AG09319 (cell line): ENCODE measurements around the gene BRIP1.

Experiments used
- DNase-seq: peaks from one replicate; pipeline ENCODE4 v3.0.0-alpha.2; 2010; ENCODE audit warnings: low read depth; ENCODE audit errors: extremely low read depth
- CTCF ChIP-seq: IDR thresholded peaks from 2 replicates; pipeline ENCODE4 v1.5.1; 2011; ENCODE audit warnings: low read depth, mild to moderate bottlenecking, inconsistent platforms, low read length, moderate library complexity

Gene BRIP1

GRCh38 chr17:61875804-61876203 lies 12.5 kb upstream of the BRIP1 start:
- no peak for DNase-seq
- no peak for TF ChIP-seq CTCF

- no peak for DNase-seq
- no peak for TF ChIP-seq CTCF
These were observed 12.0 kb upstream of the BRIP1 start for GRCh38 chr17:61875285-61875684.

GRCh38 chr17:61874075-61874474 lies 10.7 kb upstream of the BRIP1 start:
- no peak for TF ChIP-seq CTCF

GRCh38 chr17:61872099-61872498 lies 8.8 kb upstream of the BRIP1 start:
- DNase-seq = no peak
- TF ChIP-seq CTCF = no peak

More at GRCh38 chr17:61874075-61874474, 10.7 kb upstream of the BRIP1 start:
- no peak for DNase-seq

- DNase-seq = no peak
- TF ChIP-seq CTCF = no peak
These were observed 5.8 kb upstream of the BRIP1 start for GRCh38 chr17:61869138-61869537.

- TF ChIP-seq CTCF = no peak
- DNase-seq = no peak
These were observed 4.7 kb upstream of the BRIP1 start for GRCh38 chr17:61868074-61868473.

GRCh38 chr17:61867033-61867432 lies 3.7 kb upstream of the BRIP1 start:
- TF ChIP-seq CTCF = no peak
- no peak for DNase-seq
